BE2C (cell line): ENCODE measurements around the gene RASSF8.
A peak's percentile ranks its signal among the peaks of the same experiment; 100 is the strongest.

Experiments used
- DNase-seq: peaks from one replicate; pipeline ENCODE4 v3.0.0-alpha.2; 2020
- H3K27me3 ChIP-seq: fragments of 250-450 bp; sonication (Bioruptor Pico); 2 replicates; pipeline ENCODE4 v1.5.1; 2020; ENCODE audit warnings: mild to moderate bottlenecking
- H3K36me3 ChIP-seq: fragments of 250-450 bp; sonication (Bioruptor Pico); 2 replicates; pipeline ENCODE4 v1.5.1; 2020; ENCODE audit warnings: mild to moderate bottlenecking
- H3K4me1 ChIP-seq: fragments of 250-450 bp; sonication (Bioruptor Pico); 2 replicates; pipeline ENCODE4 v1.5.1; 2020
- H3K4me3 ChIP-seq: 2 replicates; pipeline ENCODE4 v1.5.1; 2011; ENCODE audit warnings: low read depth, low read length
- H3K9me3 ChIP-seq: fragments of 250-450 bp; sonication (Bioruptor Pico); 2 replicates; pipeline ENCODE4 v1.5.1; 2020
- TF ChIP-seq, protein P1 (sequence below): IDR thresholded peaks from 2 replicates; pipeline ENCODE4 v1.5.1; 2012; ENCODE audit warnings: mild to moderate bottlenecking, low read depth, low read length

The RASSF8 gene

DNA sequence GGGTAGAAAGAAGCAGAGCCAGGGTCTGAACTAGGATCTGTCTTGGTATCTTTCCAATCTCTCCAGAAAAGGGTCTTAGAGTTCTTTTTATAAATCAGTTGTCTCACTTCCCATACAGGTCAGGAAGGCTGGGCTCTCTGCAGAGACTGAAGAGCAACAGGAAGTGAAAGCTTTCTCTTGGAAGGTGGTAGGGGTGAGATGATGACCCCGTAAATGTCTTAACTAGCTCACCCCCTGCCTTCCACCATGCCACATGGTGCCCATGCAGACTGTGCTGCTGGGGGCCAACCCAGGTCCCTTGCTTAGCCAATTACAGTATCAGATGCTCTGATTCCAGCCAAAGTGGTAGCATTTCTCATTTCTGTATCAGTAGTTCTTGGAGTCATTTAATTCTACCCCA lies 17.6 kb upstream of the RASSF8 start:
- no peaks in the 10 kb centered on the region for H3K9me3 ChIP-seq
- no peaks in the 10 kb centered on the region for H3K4me1 ChIP-seq
- DNase-seq: no peak
- TF ChIP-seq, protein P1, sequence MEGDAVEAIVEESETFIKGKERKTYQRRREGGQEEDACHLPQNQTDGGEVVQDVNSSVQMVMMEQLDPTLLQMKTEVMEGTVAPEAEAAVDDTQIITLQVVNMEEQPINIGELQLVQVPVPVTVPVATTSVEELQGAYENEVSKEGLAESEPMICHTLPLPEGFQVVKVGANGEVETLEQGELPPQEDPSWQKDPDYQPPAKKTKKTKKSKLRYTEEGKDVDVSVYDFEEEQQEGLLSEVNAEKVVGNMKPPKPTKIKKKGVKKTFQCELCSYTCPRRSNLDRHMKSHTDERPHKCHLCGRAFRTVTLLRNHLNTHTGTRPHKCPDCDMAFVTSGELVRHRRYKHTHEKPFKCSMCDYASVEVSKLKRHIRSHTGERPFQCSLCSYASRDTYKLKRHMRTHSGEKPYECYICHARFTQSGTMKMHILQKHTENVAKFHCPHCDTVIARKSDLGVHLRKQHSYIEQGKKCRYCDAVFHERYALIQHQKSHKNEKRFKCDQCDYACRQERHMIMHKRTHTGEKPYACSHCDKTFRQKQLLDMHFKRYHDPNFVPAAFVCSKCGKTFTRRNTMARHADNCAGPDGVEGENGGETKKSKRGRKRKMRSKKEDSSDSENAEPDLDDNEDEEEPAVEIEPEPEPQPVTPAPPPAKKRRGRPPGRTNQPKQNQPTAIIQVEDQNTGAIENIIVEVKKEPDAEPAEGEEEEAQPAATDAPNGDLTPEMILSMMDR: no peak
- no peak overlapping the region for H3K4me3 ChIP-seq
- no peaks in the 10 kb centered on the region; the same call in 1 of the 2 replicates for H3K36me3 ChIP-seq
- H3K27me3 ChIP-seq: peaks cover 7% of the 10 kb centered on the region; the same call in 1 of the 2 replicates

DNA sequence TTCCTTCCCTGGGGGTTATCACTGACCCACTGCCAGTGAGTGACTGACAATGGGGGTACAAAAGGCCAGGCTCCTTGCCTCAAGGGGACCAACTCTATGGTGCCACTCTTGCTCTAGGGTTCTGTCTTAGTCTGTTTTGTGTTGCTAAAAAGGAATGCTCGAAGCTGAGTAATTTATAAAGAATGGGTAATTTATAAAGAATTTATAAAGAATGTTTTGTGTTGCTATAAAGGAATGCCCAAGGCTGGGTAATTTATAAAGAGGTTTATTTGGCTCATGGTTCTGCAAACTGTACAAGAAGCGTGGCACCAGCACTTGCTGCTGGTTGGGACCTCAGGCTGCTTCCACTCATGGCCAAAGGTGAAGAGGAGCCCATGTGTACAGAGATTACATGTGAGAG lies 15.8 kb upstream of the RASSF8 start:
- TF ChIP-seq, protein P1: no peak
- no peaks in the 10 kb centered on the region for H3K4me1 ChIP-seq
- peaks cover 14% of the 10 kb centered on the region; the same call in 1 of the 2 replicates for H3K27me3 ChIP-seq
- no peak overlapping the region for H3K4me3 ChIP-seq
- no peaks in the 10 kb centered on the region for H3K9me3 ChIP-seq
- DNase-seq: no peak
- H3K36me3 ChIP-seq: no peaks in the 10 kb centered on the region; the same call in 1 of the 2 replicates

DNA sequence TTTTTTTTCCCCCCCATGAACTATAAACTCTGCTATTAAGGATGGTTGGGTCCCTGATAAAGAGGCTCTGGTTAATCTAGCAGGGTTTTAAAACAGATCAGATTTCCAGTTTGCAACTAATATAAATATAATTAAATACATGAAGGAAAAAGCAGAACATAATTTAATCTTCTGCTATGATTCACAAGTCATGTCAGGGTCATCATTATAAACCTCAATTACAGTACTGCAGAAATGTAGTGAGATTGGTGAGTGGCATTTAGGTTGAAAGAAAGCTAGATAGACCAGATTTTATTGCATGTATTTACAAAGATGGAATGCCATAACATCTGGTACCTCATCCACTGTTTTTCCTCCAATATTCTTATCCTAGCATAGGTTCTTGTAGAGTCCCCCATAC lies 14.5 kb upstream of the RASSF8 start:
- Histone ChIP-seq H3K4me3 (no peak overlapping the region), H3K4me1 (no peaks in the 10 kb centered on the region), H3K27me3 (peaks cover 14% of the 10 kb centered on the region; the same call in 1 of the 2 replicates), H3K36me3 (no peaks in the 10 kb centered on the region; the same call in 1 of the 2 replicates), H3K9me3 (no peaks in the 10 kb centered on the region)
- TF ChIP-seq, protein P1: no peak
- DNase-seq: no peak

DNA sequence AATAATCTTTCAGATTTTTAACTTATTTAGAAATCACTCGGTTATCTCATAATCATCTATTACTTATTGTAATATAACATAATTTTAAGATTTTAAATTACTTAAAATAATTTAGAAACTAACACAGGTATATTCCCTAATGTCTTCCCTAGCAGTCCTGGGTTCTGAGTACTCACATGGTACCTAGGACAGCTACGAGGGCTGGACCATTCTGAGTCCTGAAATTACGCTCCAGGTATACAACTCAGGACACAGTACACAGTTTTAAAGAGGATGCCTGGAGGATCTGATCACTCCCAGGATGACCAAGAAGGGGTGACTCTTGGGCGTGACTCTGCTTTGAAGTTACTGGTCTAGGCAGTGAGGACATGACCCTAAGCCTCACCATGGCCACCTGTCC lies 9.1 kb upstream of the RASSF8 start:
- Histone ChIP-seq H3K27me3 (peaks cover 14% of the 10 kb centered on the region; the same call in 1 of the 2 replicates), H3K4me3 (no peak overlapping the region), H3K4me1 (no peaks in the 10 kb centered on the region), H3K9me3 (no peaks in the 10 kb centered on the region), H3K36me3 (no peaks in the 10 kb centered on the region)
- DNase-seq: no peak
- TF ChIP-seq, protein P1: no peak

DNA sequence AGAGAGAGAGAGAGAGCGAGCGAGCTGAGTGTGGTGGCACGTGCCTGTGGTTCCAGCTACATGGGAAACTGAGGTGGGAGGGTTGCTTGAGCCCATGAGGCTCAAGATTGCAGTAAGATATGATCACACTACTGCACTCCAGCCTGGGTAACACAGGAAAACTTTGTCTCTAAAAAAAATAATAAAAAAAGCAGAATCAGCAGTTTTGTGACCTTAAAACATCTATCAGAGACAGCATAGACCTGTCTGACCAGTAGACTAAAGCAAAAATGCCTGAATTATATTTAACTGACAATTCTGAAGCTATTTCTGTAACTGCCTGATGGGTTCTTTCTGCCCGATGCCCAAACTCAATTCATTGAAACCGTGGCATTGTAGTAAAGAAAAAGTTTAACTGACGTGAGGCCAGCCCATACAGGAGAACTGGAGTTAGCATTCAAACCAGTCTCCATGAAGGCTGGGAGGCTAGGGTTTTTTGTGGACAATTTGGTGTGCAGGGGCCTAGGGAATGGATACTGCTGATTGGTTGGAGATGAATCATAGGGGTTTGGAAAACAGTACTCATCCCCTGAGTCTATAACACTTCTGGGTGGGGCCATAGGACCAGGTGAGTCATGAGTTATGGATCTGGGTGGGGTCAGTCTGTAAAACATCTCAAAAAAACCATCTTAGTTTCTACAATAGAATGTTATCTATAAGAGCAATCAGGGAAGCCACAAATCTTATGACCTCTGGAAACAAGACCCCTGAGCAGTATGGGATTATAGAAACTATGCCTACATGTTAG lies 8.0 kb upstream of the RASSF8 start:
- Histone ChIP-seq H3K4me1 (no peaks in the 10 kb centered on the region), H3K9me3 (no peaks in the 10 kb centered on the region), H3K36me3 (no peaks in the 10 kb centered on the region), H3K4me3 (no peak overlapping the region), H3K27me3 (peaks cover 11% of the 10 kb centered on the region; the same call in 1 of the 2 replicates)
- TF ChIP-seq, protein P1: no peak
- DNase-seq: no peak

DNA sequence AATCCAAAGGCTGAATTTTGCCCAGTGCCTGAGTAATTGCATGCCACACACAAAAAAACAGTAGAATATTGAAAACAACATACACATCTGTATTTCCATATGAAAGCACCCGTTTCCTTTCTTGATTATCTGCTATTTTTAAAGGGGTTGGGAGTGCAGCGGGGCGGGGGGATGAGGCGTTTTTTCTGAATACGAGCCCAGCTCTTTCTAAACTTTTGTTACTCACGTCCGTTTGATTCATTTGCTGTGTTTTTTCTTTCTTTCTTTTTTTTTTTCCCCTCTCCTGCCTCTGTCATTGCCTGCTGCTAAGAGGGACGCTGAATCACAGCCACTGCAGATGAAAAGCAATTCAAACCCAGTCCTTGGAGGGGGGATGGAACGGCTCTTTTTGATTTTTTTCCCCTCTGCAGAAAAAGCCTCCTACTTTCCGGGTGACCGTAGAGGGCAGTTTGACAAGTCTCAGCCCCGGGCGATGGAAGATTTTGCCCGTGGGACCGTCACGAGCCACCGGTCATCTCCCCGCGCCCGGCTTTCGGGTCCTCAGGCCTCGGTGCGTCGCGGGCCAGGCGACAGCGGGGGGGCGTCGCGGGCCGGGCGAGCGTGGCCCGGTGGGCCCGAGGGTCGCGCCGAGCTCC lies 572 bp upstream of the RASSF8 start:
- DNase-seq: no peak
- Histone ChIP-seq H3K4me3 (peak overlapping the region; percentile 65), H3K36me3 (no peaks in the 10 kb centered on the region), H3K27me3 (peaks cover 31% of the 10 kb centered on the region), H3K4me1 (peaks cover 6% of the 10 kb centered on the region; the same call in 1 of the 2 replicates), H3K9me3 (no peaks in the 10 kb centered on the region; the same call in 1 of the 2 replicates)
- TF ChIP-seq, protein P1: no peak
